ENCODE results near the gene NOTCH1. TPM values are rescaled to one million over a fixed set of nuclear protein-coding genes. Genes with fewer than 3 reads are reported as not detected.

NOTCH1 gene
- total RNA-seq, 3 donors from 2014 or later (not counting 1 experiment from before 2014, with no cell fraction given), result 126 to 228 (median 192) TPM

- Mint-ChIP-seq H3K27ac (peak overlapping the region; percentile 70 to 85), H3K4me1 (peaks cover 38 to 81% of the 10 kb centered on the region in 2 donors), H3K27me3 (ENCODE audit: low read depth in 2 of 2) (no peaks in the 10 kb centered on the region), H3K4me3 (no peak overlapping the region), H3K36me3 (no peaks in the 10 kb centered on the region), H3K9me3 (no peaks in the 10 kb centered on the region)
- no peak for DNase-seq
- no peak for TF ChIP-seq CTCF (IDR thresholded peaks at IDR 0.05)
- Histone ChIP-seq H3K27me3 (ENCODE audit: control insufficient read depth, insufficient read depth, low read length) (no peaks in the 10 kb centered on the region), H3K4me1 (ENCODE audit: control insufficient read depth, insufficient read depth, low read length) (peaks cover 98% of the 10 kb centered on the region), H3K4me3 (ENCODE audit: low read length) (no peak overlapping the region), H3K36me3 (ENCODE audit: control insufficient read depth, insufficient read depth, low read length) (peaks cover 4% of the 10 kb centered on the region), H3K9me3 (ENCODE audit: control insufficient read depth, insufficient read depth, low read length) (no peaks in the 10 kb centered on the region), H3K27ac (ENCODE audit: low read length) (peak overlapping the region; percentile 53)
- 20% methylated on average over 39 of the region's 40 CpGs for WGBS (ENCODE audit: insufficient coverage)
- ATAC-seq, result no peak
- intact Hi-C loops (cut with micrococcal nuclease), result loop anchor here (5.0 to 10.0 kb wide), 2 partner anchors 103 to 315 kb away; partner anchors contain the start of genes AJM1 and PHPT1
Measured at GRCh38 chr9:136529516-136530460, 16.1 kb downstream of the NOTCH1 start.

GRCh38 chr9:136528716-136529341 lies 17.0 kb downstream of the NOTCH1 start:
- 80% methylated on average over 12 of the region's 12 CpGs for WGBS (ENCODE audit: insufficient coverage)
- no peaks in the 10 kb centered on the region for H3K9me3 Mint-ChIP-seq
- no peaks in the 10 kb centered on the region for H3K27me3 ChIP-seq (ENCODE audit: control insufficient read depth, insufficient read depth, low read length)
- peaks cover 5% of the 10 kb centered on the region for H3K36me3 ChIP-seq (ENCODE audit: control insufficient read depth, insufficient read depth, low read length)
- peak overlapping the region; percentile 43 to 85 for H3K27ac Mint-ChIP-seq
- H3K9me3 ChIP-seq (ENCODE audit: control insufficient read depth, insufficient read depth, low read length), result no peaks in the 10 kb centered on the region
- ATAC-seq (no peak), DNase-seq (no peak)
- intact Hi-C loops (cut with micrococcal nuclease), result no loop called here
- H3K4me1 Mint-ChIP-seq, result peaks cover 34 to 74% of the 10 kb centered on the region in 2 donors
- H3K4me1 ChIP-seq (ENCODE audit: control insufficient read depth, insufficient read depth, low read length), result peaks cover 89% of the 10 kb centered on the region
- H3K4me3 Mint-ChIP-seq, result peak overlapping the region; percentile 35
- no peak for TF ChIP-seq CTCF (IDR thresholded peaks at IDR 0.05)
- H3K4me3 ChIP-seq (ENCODE audit: low read length), result no peak overlapping the region
- peak overlapping the region; percentile 53 for H3K27ac ChIP-seq (ENCODE audit: low read length)
- no peaks in the 10 kb centered on the region for H3K36me3 Mint-ChIP-seq
- H3K27me3 Mint-ChIP-seq (ENCODE audit: low read depth in 2 of 2), result no peaks in the 10 kb centered on the region

GRCh38 chr9:136527721-136528710 lies 17.8 kb downstream of the NOTCH1 start:
- Histone ChIP-seq H3K4me3 (ENCODE audit: low read length) (no peak overlapping the region), H3K9me3 (ENCODE audit: control insufficient read depth, insufficient read depth, low read length) (no peaks in the 10 kb centered on the region), H3K27ac (ENCODE audit: low read length) (peak overlapping the region; percentile 53), H3K4me1 (ENCODE audit: control insufficient read depth, insufficient read depth, low read length) (peaks cover 87% of the 10 kb centered on the region), H3K27me3 (ENCODE audit: control insufficient read depth, insufficient read depth, low read length) (no peaks in the 10 kb centered on the region), H3K36me3 (ENCODE audit: control insufficient read depth, insufficient read depth, low read length) (peaks cover 13% of the 10 kb centered on the region)
- TF ChIP-seq CTCF (IDR thresholded peaks at IDR 0.05), result no peak
- Mint-ChIP-seq H3K27ac (peak overlapping the region; percentile 41 to 85), H3K4me1 (peaks cover 28 to 65% of the 10 kb centered on the region in 2 donors), H3K36me3 (no peaks in the 10 kb centered on the region), H3K4me3 (peak overlapping the region; percentile 47), H3K27me3 (ENCODE audit: low read depth in 2 of 2) (no peaks in the 10 kb centered on the region), H3K9me3 (no peaks in the 10 kb centered on the region)
- DNase-seq, result peak in 1 of 2 donors; percentile 40
- ATAC-seq, result peak in 2 of 3 donors; percentile 18 to 48
- 75% methylated on average over 32 of the region's 34 CpGs for WGBS (ENCODE audit: insufficient coverage)
- intact Hi-C loops (cut with micrococcal nuclease), result no loop called here
